Measurements from ENCODE around the gene GAGE12H.
"Not testable (repeated sequence)": the region's sequence is repeated elsewhere in the genome, so short reads cannot be mapped to it uniquely, and the experiment has no call there.

Gene GAGE12H, protein sequence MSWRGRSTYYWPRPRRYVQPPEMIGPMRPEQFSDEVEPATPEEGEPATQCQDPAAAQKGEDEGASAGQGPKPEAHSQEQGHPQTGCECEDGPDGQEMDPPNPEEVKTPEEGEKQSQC

GRCh38 chrX:49579649-49580048, at the start of gene GAGE12H:
GAGE12H (plus strand) TSS chrX:49579949; CDS start chrX:49581104, 1,155 bp downstream.
- DNase-seq (ENCODE audit: low read depth); H3K27me3 ChIP-seq (replicated peaks; ENCODE audit: control insufficient read depth, insufficient read depth, low read length); H3K36me3 ChIP-seq (ENCODE audit: control insufficient read depth, insufficient read depth, low read length, severe bottlenecking); H3K4me1 ChIP-seq (ENCODE audit: control insufficient read depth, insufficient read depth, low read length); H3K9me3 ChIP-seq (ENCODE audit: control insufficient read depth, low read length); H3K9ac ChIP-seq (ENCODE audit: low read length); H3K4me3 ChIP-seq (ENCODE audit: low read length): not testable (repeated sequence)

DNA sequence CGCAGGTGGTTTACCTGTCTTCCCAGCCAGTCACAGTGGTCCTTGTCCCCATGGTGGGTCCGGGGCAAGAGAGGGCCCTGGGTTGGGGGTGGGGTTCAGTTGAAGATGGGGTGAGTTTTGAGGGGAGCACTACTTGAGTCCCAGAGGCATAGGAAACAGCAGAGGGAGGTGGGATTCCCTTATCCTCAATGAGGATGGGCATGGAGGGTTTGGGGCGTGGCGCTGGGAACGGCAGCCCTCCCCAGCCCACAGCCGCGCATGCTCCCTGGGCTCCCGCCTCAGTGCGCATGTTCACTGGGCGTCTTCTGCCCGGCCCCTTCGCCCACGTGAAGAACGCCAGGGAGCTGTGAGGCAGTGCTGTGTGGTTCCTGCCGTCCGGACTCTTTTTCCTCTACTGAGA, 47.9 kb upstream of the GAGE12H start, which contains the start of gene GAGE12C:
Gene GAGE12C, plus strand, starts transcription at position 301 of the 400 bp plus-strand sequence. CDS start 1,155 bp downstream, outside the sequence.
- H3K27me3 ChIP-seq (replicated peaks; ENCODE audit: control insufficient read depth, insufficient read depth, low read length); DNase-seq (ENCODE audit: low read depth); H3K4me1 ChIP-seq (ENCODE audit: control insufficient read depth, insufficient read depth, low read length); H3K36me3 ChIP-seq (ENCODE audit: control insufficient read depth, insufficient read depth, low read length, severe bottlenecking); H3K4me3 ChIP-seq (ENCODE audit: low read length); H3K9me3 ChIP-seq (ENCODE audit: control insufficient read depth, low read length); H3K9ac ChIP-seq (ENCODE audit: low read length): not testable (repeated sequence)

GRCh38 chrX:49541433-49541832, 38.3 kb upstream of the GAGE12H start, which contains the start of gene GAGE12D:
GAGE12D (plus strand) TSS chrX:49541733; CDS start chrX:49542888, 1,155 bp downstream.
- not testable (repeated sequence) for H3K36me3 ChIP-seq (ENCODE audit: control insufficient read depth, insufficient read depth, low read length, severe bottlenecking); H3K9me3 ChIP-seq (ENCODE audit: control insufficient read depth, low read length); H3K9ac ChIP-seq (ENCODE audit: low read length); DNase-seq (ENCODE audit: low read depth); H3K4me1 ChIP-seq (ENCODE audit: control insufficient read depth, insufficient read depth, low read length); H3K27me3 ChIP-seq (replicated peaks; ENCODE audit: control insufficient read depth, insufficient read depth, low read length); H3K4me3 ChIP-seq (ENCODE audit: low read length)

DNA sequence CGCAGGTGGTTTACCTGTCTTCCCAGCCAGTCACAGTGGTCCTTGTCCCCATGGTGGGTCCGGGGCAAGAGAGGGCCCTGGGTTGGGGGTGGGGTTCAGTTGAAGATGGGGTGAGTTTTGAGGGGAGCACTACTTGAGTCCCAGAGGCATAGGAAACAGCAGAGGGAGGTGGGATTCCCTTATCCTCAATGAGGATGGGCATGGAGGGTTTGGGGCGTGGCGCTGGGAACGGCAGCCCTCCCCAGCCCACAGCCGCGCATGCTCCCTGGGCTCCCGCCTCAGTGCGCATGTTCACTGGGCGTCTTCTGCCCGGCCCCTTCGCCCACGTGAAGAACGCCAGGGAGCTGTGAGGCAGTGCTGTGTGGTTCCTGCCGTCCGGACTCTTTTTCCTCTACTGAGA, 28.8 kb upstream of the GAGE12H start, which contains the start of gene GAGE12E:
Gene GAGE12E, plus strand, starts transcription at position 301 of the 400 bp plus-strand sequence. CDS start 1,155 bp downstream, outside the sequence.
- H3K4me3 ChIP-seq (ENCODE audit: low read length); H3K9ac ChIP-seq (ENCODE audit: low read length); H3K9me3 ChIP-seq (ENCODE audit: control insufficient read depth, low read length); H3K4me1 ChIP-seq (ENCODE audit: control insufficient read depth, insufficient read depth, low read length); H3K36me3 ChIP-seq (ENCODE audit: control insufficient read depth, insufficient read depth, low read length, severe bottlenecking); H3K27me3 ChIP-seq (replicated peaks; ENCODE audit: control insufficient read depth, insufficient read depth, low read length); DNase-seq (ENCODE audit: low read depth): not testable (repeated sequence)

DNA sequence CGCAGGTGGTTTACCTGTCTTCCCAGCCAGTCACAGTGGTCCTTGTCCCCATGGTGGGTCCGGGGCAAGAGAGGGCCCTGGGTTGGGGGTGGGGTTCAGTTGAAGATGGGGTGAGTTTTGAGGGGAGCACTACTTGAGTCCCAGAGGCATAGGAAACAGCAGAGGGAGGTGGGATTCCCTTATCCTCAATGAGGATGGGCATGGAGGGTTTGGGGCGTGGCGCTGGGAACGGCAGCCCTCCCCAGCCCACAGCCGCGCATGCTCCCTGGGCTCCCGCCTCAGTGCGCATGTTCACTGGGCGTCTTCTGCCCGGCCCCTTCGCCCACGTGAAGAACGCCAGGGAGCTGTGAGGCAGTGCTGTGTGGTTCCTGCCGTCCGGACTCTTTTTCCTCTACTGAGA, 19.2 kb upstream of the GAGE12H start, which contains the start of gene GAGE12F:
Gene GAGE12F, plus strand, starts transcription at position 301 of the 400 bp plus-strand sequence. CDS start 1,155 bp downstream, outside the sequence.
- not testable (repeated sequence) for H3K4me1 ChIP-seq (ENCODE audit: control insufficient read depth, insufficient read depth, low read length); DNase-seq (ENCODE audit: low read depth); H3K9me3 ChIP-seq (ENCODE audit: control insufficient read depth, low read length); H3K4me3 ChIP-seq (ENCODE audit: low read length); H3K27me3 ChIP-seq (replicated peaks; ENCODE audit: control insufficient read depth, insufficient read depth, low read length); H3K36me3 ChIP-seq (ENCODE audit: control insufficient read depth, insufficient read depth, low read length, severe bottlenecking); H3K9ac ChIP-seq (ENCODE audit: low read length)

- not testable (repeated sequence) for H3K27me3 ChIP-seq (replicated peaks; ENCODE audit: control insufficient read depth, insufficient read depth, low read length); H3K9me3 ChIP-seq (ENCODE audit: control insufficient read depth, low read length); H3K9ac ChIP-seq (ENCODE audit: low read length); DNase-seq (ENCODE audit: low read depth); H3K4me3 ChIP-seq (ENCODE audit: low read length); H3K36me3 ChIP-seq (ENCODE audit: control insufficient read depth, insufficient read depth, low read length, severe bottlenecking); H3K4me1 ChIP-seq (ENCODE audit: control insufficient read depth, insufficient read depth, low read length)
These were observed 11.0 kb upstream of the GAGE12H start for GRCh38 chrX:49568728-49569127.

GRCh38 chrX:49569152-49569551, 10.6 kb upstream of the GAGE12H start:
- not testable (repeated sequence) for H3K9ac ChIP-seq (ENCODE audit: low read length); H3K27me3 ChIP-seq (replicated peaks; ENCODE audit: control insufficient read depth, insufficient read depth, low read length); H3K4me3 ChIP-seq (ENCODE audit: low read length); H3K4me1 ChIP-seq (ENCODE audit: control insufficient read depth, insufficient read depth, low read length); DNase-seq (ENCODE audit: low read depth); H3K9me3 ChIP-seq (ENCODE audit: control insufficient read depth, low read length); H3K36me3 ChIP-seq (ENCODE audit: control insufficient read depth, insufficient read depth, low read length, severe bottlenecking)

- not testable (repeated sequence) for H3K36me3 ChIP-seq (ENCODE audit: control insufficient read depth, insufficient read depth, low read length, severe bottlenecking); H3K9me3 ChIP-seq (ENCODE audit: control insufficient read depth, low read length); H3K27me3 ChIP-seq (replicated peaks; ENCODE audit: control insufficient read depth, insufficient read depth, low read length)
These were observed 9.6 kb upstream of the GAGE12H start, which contains the start of gene GAGE12G for GRCh38 chrX:49570100-49570499. GAGE12G (plus strand) TSS chrX:49570400; CDS start chrX:49571555, 1,155 bp downstream.

DNA sequence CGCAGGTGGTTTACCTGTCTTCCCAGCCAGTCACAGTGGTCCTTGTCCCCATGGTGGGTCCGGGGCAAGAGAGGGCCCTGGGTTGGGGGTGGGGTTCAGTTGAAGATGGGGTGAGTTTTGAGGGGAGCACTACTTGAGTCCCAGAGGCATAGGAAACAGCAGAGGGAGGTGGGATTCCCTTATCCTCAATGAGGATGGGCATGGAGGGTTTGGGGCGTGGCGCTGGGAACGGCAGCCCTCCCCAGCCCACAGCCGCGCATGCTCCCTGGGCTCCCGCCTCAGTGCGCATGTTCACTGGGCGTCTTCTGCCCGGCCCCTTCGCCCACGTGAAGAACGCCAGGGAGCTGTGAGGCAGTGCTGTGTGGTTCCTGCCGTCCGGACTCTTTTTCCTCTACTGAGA, 9.4 kb downstream of the GAGE12H start, which contains the start of gene GAGE2A:
Gene GAGE2A, plus strand, starts transcription at position 301 of the 400 bp plus-strand sequence. CDS start 1,155 bp downstream, outside the sequence.
- H3K9ac ChIP-seq (ENCODE audit: low read length); H3K4me1 ChIP-seq (ENCODE audit: control insufficient read depth, insufficient read depth, low read length); H3K27me3 ChIP-seq (replicated peaks; ENCODE audit: control insufficient read depth, insufficient read depth, low read length); DNase-seq (ENCODE audit: low read depth); H3K4me3 ChIP-seq (ENCODE audit: low read length); H3K9me3 ChIP-seq (ENCODE audit: control insufficient read depth, low read length); H3K36me3 ChIP-seq (ENCODE audit: control insufficient read depth, insufficient read depth, low read length, severe bottlenecking): not testable (repeated sequence)

More at GRCh38 chrX:49570100-49570499, 9.6 kb upstream of the GAGE12H start, which contains the start of gene GAGE12G:
- not testable (repeated sequence) for H3K4me3 ChIP-seq (ENCODE audit: low read length); DNase-seq (ENCODE audit: low read depth); H3K4me1 ChIP-seq (ENCODE audit: control insufficient read depth, insufficient read depth, low read length); H3K9ac ChIP-seq (ENCODE audit: low read length)

DNA sequence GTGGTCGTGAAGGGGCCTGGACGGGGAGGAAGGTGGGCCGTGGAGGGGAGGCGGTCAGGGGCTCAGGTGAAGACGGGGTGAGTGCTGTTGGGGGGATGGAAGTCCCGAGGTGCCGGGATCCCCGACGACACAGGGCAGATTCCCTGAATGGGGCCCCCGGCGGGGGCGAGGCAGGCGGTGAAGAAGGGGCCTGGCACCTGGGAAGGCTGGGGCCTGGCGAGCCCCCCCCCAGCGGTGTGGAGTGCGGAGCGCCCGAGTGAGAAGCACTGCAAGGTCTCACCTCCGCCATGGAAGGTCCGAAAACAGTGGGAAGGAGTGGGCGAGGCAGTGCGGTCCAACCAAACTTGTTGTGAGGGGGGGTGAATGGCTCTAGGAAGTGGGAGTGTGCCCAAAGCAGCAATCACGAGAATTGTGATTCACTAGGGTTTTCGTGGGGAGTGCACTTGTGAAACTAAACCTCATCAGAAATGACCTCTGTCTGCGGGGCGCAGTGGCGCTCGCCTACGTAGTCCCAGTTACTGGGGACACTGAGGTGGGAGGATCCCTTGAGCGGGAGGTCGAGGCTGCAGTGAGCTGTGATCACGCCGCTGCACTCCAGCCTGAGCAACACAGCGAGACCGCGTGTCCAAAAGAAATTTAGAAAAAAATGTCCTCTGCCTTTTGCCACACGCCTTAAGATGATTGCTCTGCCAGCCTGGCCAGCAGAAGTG, 10.2 kb downstream of the GAGE12H start:
- H3K36me3 ChIP-seq (ENCODE audit: control insufficient read depth, insufficient read depth, low read length, severe bottlenecking); DNase-seq (ENCODE audit: low read depth); H3K4me1 ChIP-seq (ENCODE audit: control insufficient read depth, insufficient read depth, low read length); H3K4me3 ChIP-seq (ENCODE audit: low read length); H3K9me3 ChIP-seq (ENCODE audit: control insufficient read depth, low read length); H3K9ac ChIP-seq (ENCODE audit: low read length); H3K27me3 ChIP-seq (replicated peaks; ENCODE audit: control insufficient read depth, insufficient read depth, low read length): not testable (repeated sequence)

GRCh38 chrX:49590488-49590887, 10.7 kb downstream of the GAGE12H start:
- not testable (repeated sequence) for H3K36me3 ChIP-seq (ENCODE audit: control insufficient read depth, insufficient read depth, low read length, severe bottlenecking); DNase-seq (ENCODE audit: low read depth); H3K9ac ChIP-seq (ENCODE audit: low read length); H3K27me3 ChIP-seq (replicated peaks; ENCODE audit: control insufficient read depth, insufficient read depth, low read length); H3K4me1 ChIP-seq (ENCODE audit: control insufficient read depth, insufficient read depth, low read length); H3K9me3 ChIP-seq (ENCODE audit: control insufficient read depth, low read length); H3K4me3 ChIP-seq (ENCODE audit: low read length)

All from adipocyte (in vitro differentiated cells).